Measurements from ENCODE around the gene ARGLU1.

Gene ARGLU1

GRCh38 chr13:106517109-106517847 is 50.7 kb downstream of the ARGLU1 start:
- Histone ChIP-seq H3K27ac (no peak overlapping the region), H3K4me3 (ENCODE audit: low read depth in 1 of 2, low read length in 1 of 2) (no peak overlapping the region), H3K36me3 (no peaks in the 10 kb centered on the region), H3K4me1 (ENCODE audit: control insufficient read depth in 1 of 2, insufficient read depth in 1 of 2, low read depth in 1 of 2, low read length in 1 of 2) (no peaks in the 10 kb centered on the region), H3K27me3 (peaks cover 25% of the 10 kb centered on the region), H3K9me3 (no peaks in the 10 kb centered on the region)
- TF ChIP-seq CTCF (IDR thresholded peaks at IDR 0.05): no peak

GRCh38 chr13:106515635-106516254 is 52.2 kb downstream of the ARGLU1 start:
- no peak for TF ChIP-seq CTCF (IDR thresholded peaks at IDR 0.05)
- Histone ChIP-seq H3K27ac (no peak overlapping the region), H3K27me3 (peaks cover 13% of the 10 kb centered on the region), H3K36me3 (no peaks in the 10 kb centered on the region), H3K9me3 (no peaks in the 10 kb centered on the region), H3K4me1 (ENCODE audit: control insufficient read depth in 1 of 2, insufficient read depth in 1 of 2, low read depth in 1 of 2, low read length in 1 of 2) (no peaks in the 10 kb centered on the region), H3K4me3 (ENCODE audit: low read depth in 1 of 2, low read length in 1 of 2) (no peak overlapping the region)

- no peak overlapping the region for H3K4me3 ChIP-seq (ENCODE audit: low read depth in 1 of 2, low read length in 1 of 2)
- no peaks in the 10 kb centered on the region for H3K4me1 ChIP-seq (ENCODE audit: control insufficient read depth in 1 of 2, insufficient read depth in 1 of 2, low read depth in 1 of 2, low read length in 1 of 2)
- no peaks in the 10 kb centered on the region for H3K9me3 ChIP-seq
- H3K27ac ChIP-seq: no peak overlapping the region
- peaks cover 7% of the 10 kb centered on the region for H3K27me3 ChIP-seq
- no peaks in the 10 kb centered on the region for H3K36me3 ChIP-seq
- TF ChIP-seq CTCF (IDR thresholded peaks at IDR 0.05): no peak
Measured at GRCh38 chr13:106514928-106515634, 52.9 kb downstream of the ARGLU1 start.

- no peak overlapping the region for H3K4me3 ChIP-seq (ENCODE audit: low read depth in 1 of 2, low read length in 1 of 2)
- H3K27ac ChIP-seq: no peak overlapping the region
- TF ChIP-seq CTCF (IDR thresholded peaks at IDR 0.05): no peak
- H3K4me1 ChIP-seq (ENCODE audit: control insufficient read depth in 1 of 2, insufficient read depth in 1 of 2, low read depth in 1 of 2, low read length in 1 of 2): peaks cover under 1 to 6% of the 10 kb centered on the region in 2 experiments
- H3K36me3 ChIP-seq: no peaks in the 10 kb centered on the region
- H3K27me3 ChIP-seq: peaks cover 7% of the 10 kb centered on the region
- no peaks in the 10 kb centered on the region for H3K9me3 ChIP-seq
Measured at GRCh38 chr13:106513025-106513983, 54.6 kb downstream of the ARGLU1 start.

Data from neutrophil (primary cell).